Spleen (tissue), 11 donors: ENCODE results near the gene KRT6B. TPM values are rescaled to one million over a fixed set of nuclear protein-coding genes. Genes with fewer than 3 reads are reported as not detected.
"Not testable (repeated sequence)": the region's sequence is repeated elsewhere in the genome, so short reads cannot be mapped to it uniquely, and the experiment has no call there.

Source experiments
- DNase-seq: peaks from one replicate; pipeline ENCODE4 v3.0.0-alpha.2; 2020
- H3K27ac ChIP-seq, 8 donors: fragments of 200-600 bp; sonication (generic) in 7 of 8; 1 replicate in 4 of 8; 2 replicates in 4 of 8; pipeline versions ENCODE4 v1.5.0 to v1.8.0; 2016 to 2021; ENCODE audit warnings: inconsistent platforms in 4 of 8, mild to moderate bottlenecking in 4 of 8, moderate library complexity in 1 of 8
- H3K27me3 ChIP-seq, 7 donors: fragments of 200-600 bp; sonication (generic) in 6 of 7; replicated peaks in 1 of 7; 1 replicate in 4 of 7; 2 replicates in 3 of 7; pipeline versions ENCODE4 v1.5.0 to v1.8.0; 2016 to 2021; ENCODE audit warnings: inconsistent platforms in 3 of 7, mild to moderate bottlenecking in 1 of 7
- H3K36me3 ChIP-seq, 6 donors: fragments of 200-600 bp; sonication (generic) in 5 of 6; 1 replicate in 4 of 6; 2 replicates in 2 of 6; pipeline versions ENCODE4 v1.5.0 to v1.8.0; 2016 to 2021; ENCODE audit warnings: inconsistent platforms in 2 of 6
- H3K4me1 ChIP-seq, 6 donors: fragments of 200-600 bp; sonication (generic) in 5 of 6; 1 replicate in 3 of 6; 2 replicates in 3 of 6; pipeline versions ENCODE4 v1.5.0 to v1.8.0; 2016 to 2021; ENCODE audit warnings: inconsistent platforms in 3 of 6
- H3K4me3 ChIP-seq, 8 donors: fragments of 200-600 bp; sonication (generic) in 7 of 8; 1 replicate in 4 of 8; 2 replicates in 4 of 8; pipeline versions ENCODE4 v1.5.0 to v1.8.0; 2016 to 2021; ENCODE audit warnings: inconsistent platforms in 4 of 8, mild to moderate bottlenecking in 4 of 8, moderate library complexity in 2 of 8
- H3K9me3 ChIP-seq, 8 donors: fragments of 200-600 bp; sonication (generic) in 7 of 8; 1 replicate in 4 of 8; 2 replicates in 4 of 8; pipeline versions ENCODE4 v1.5.0 to v1.8.0; 2016 to 2021; ENCODE audit warnings: inconsistent platforms in 4 of 8
- CTCF ChIP-seq, 11 experiments: fragments of 200-600 bp in 7 of 11; fragments of 450-650 bp in 4 of 11; sonication (generic) in 4 of 11; IDR thresholded peaks in 8 of 11; conservative IDR thresholded peaks in 3 of 11; 1 replicate in 7 of 11; 2 replicates in 4 of 11; pipeline versions ENCODE4 v1.4.0 to v1.8.0; 2016 to 2021; ENCODE audit warnings: antibody characterized with exemption in 11 of 11, inconsistent platforms in 4 of 11, mild to moderate bottlenecking in 1 of 11
- POLR2A ChIP-seq, 3 donors: fragments of 450-650 bp; IDR thresholded peaks; one replicate each; pipeline ENCODE4 v1.5.1; 2017; ENCODE audit warnings: antibody characterized with exemption in 3 of 3, mild to moderate bottlenecking in 1 of 3
- POLR2AphosphoS5 ChIP-seq, 3 donors: sonication (generic); formaldehyde crosslinking; IDR thresholded peaks; one replicate each; pipeline ENCODE4 v1.5.1; 2017; ENCODE audit warnings: antibody characterized with exemption in 3 of 3
- WGBS, 5 donors: extraction: QIAGEN DNeasy Blood & Tissue Kit in 3 of 5; methylation state at CpG; one replicate each; pipeline versions ENCODE4 v1.1.5 to v1.1.7; 2013 to 2018; 5-methylcytosine and 5-hydroxymethylcytosine counted together
- intact Hi-C: fragments of 100-400 bp; cut with DNase I; formaldehyde crosslinking; loops from one replicate; pipeline ENCODE4 v1.15.0; 2023; ENCODE audit warnings: low total_unique reads
- polyA plus RNA-seq, 3 donors: library from polyadenylated mRNA; stranded (reverse); fragments of 200-250 nt; gene quantifications; one replicate each; pipeline ENCODE4 v1.2.1, GENCODE V29; 2013
- total RNA-seq, 7 donors: library from RNA; depleted of rRNA in 3 of 7; stranded (reverse); fragments of >200 nt in 3 of 7; fragmentation: NEBNext Ultra II Directional in 4 of 7; extraction: Animal tissue kit (Norgen Biotek cat#: 25700) in 4 of 7; gene quantifications; one replicate each; pipeline versions ENCODE4 v1.1.0 to v1.2.1, GENCODE V29; 2016 to 2021
- donor health status: healthy with polysubstance abuse.
- donor health status: DM: no; HTN: no; CAD: no; lungs with moderate emphysema.
- donor health status: DM: no; HTN: no; CAD: no.
- donor health status: Bipolar disorder and iron deficiency.
- donor health status: healthy.
- donor health status: DM: no; HTN: no; CAD: no.
- donor health status: DM: yes; HTN: yes; CAD: no.

Gene KRT6B
- total and polyA plus RNA-seq, 10 donors = 0.03 to 0.10 (median 0.04) TPM; not detected in 7

GRCh38 chr12:52455821-52456220, 3.9 kb upstream of the KRT6B start:
- Histone ChIP-seq H3K4me3 (no peak overlapping the region), H3K9me3 (no peaks in the 10 kb centered on the region), H3K36me3 (no peaks in the 10 kb centered on the region), H3K27ac (no peak overlapping the region), H3K27me3 (no peaks in the 10 kb centered on the region), H3K4me1 (no peaks in the 10 kb centered on the region)
- no peak for DNase-seq
- TF ChIP-seq POLR2A (IDR thresholded peaks at IDR 0.05) (no peak), CTCF (IDR thresholded peaks at IDR 0.05 in 8 of 11, conservative IDR thresholded peaks at IDR 0.05 in 3 of 11) (no peak), POLR2AphosphoS5 (IDR thresholded peaks at IDR 0.05) (no peak)
- intact Hi-C loops = no loop called here
- WGBS, 5 donors = 29 to 69% (median 47%) methylated on average over 1 of the region's 1 CpG

GRCh38 chr12:52454411-52455201, 2.7 kb upstream of the KRT6B start:
- Histone ChIP-seq H3K4me1 (no peaks in the 10 kb centered on the region), H3K36me3 (no peaks in the 10 kb centered on the region), H3K27me3 (peaks cover 0 to 4% (median 0%) of the 10 kb centered on the region in 7 donors), H3K27ac (no peak overlapping the region), H3K4me3 (no peak overlapping the region), H3K9me3 (no peaks in the 10 kb centered on the region)
- no peak for DNase-seq
- WGBS, 5 donors = 56 to 66% (median 62%) methylated on average over 3 of the region's 3 CpGs
- intact Hi-C loops = no loop called here
- TF ChIP-seq CTCF (IDR thresholded peaks at IDR 0.05 in 8 of 11, conservative IDR thresholded peaks at IDR 0.05 in 3 of 11) (no peak), POLR2A (IDR thresholded peaks at IDR 0.05) (no peak), POLR2AphosphoS5 (IDR thresholded peaks at IDR 0.05) (no peak)

GRCh38 chr12:52448228-52448627, 3.7 kb downstream of the KRT6B start:
- intact Hi-C loops = no loop called here
- no peak overlapping the region for H3K4me3 ChIP-seq
- H3K36me3 ChIP-seq = no peaks in the 10 kb centered on the region
- peaks cover 0 to 22% (median 0%) of the 10 kb centered on the region in 7 donors for H3K27me3 ChIP-seq
- WGBS, 5 donors = 18 to 46% (median 37%) methylated on average over 3 of the region's 3 CpGs
- no peak overlapping the region for H3K27ac ChIP-seq
- no peaks in the 10 kb centered on the region for H3K9me3 ChIP-seq
- no peaks in the 10 kb centered on the region for H3K4me1 ChIP-seq
- TF ChIP-seq POLR2AphosphoS5 (IDR thresholded peaks at IDR 0.05) = no peak
- TF ChIP-seq POLR2A (IDR thresholded peaks at IDR 0.05) = no peak
- no peak for TF ChIP-seq CTCF (IDR thresholded peaks at IDR 0.05 in 8 of 11, conservative IDR thresholded peaks at IDR 0.05 in 3 of 11)
- DNase-seq = no peak

- DNase-seq, H3K27ac ChIP-seq, H3K36me3 ChIP-seq, H3K4me3 ChIP-seq, H3K9me3 ChIP-seq, H3K4me1 ChIP-seq, intact Hi-C loops: not testable (repeated sequence)
- WGBS, 5 donors = 90 to 96% (median 93%) methylated on average over 10 to 11 of the region's 11 CpGs
- peaks cover 0 to 31% (median 0%) of the 10 kb centered on the region in 7 donors for H3K27me3 ChIP-seq
Measured at GRCh38 chr12:52447196-52447595, 4.8 kb downstream of the KRT6B start.
